ENCODE results near the gene CUEDC1. TPM values are rescaled to one million over a fixed set of nuclear protein-coding genes. Genes with fewer than 3 reads are reported as not detected.
A peak's percentile ranks its signal among the peaks of the same experiment; 100 is the strongest.

CUEDC1 gene
- total and polyA plus RNA-seq, 2 experiments from 2014 or later, result 11.6 to 23.3 TPM

DNA sequence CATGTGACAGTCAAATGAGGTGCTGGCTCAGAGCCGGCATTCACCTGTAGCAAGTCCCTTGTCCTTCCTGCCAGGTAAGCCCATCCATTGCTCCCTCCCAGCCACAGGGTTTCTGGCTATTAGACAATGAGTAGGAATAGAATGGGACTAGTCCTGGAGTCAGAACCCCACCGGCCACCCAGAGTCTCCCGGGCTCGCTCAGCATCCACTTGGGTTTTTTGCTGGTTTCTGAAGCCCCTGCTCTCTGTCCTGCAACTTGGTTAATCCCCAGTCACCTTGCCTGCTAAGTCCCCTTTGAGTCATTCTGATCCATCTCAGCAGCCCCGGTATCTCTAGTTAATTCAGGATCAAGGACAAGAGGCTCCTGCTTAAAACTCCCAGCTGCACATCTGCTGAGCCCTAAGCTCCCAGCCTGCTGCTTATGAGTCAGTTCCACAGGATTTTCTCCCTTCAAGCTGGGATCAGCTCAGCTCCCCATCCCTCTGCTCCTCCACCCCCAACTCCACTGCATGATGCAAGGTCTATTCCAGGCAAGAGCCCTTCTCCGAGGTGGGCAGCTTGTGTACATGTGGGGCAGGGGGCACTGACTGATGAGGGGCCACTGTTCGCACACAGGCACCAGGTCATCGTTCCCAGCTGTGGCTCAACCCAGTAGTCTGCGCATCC, 85.5 kb downstream of the CUEDC1 start:
- no peak overlapping the region for H2AFZ ChIP-seq
- no peaks in the 10 kb centered on the region for H3K79me2 ChIP-seq
- H3K36me3 ChIP-seq (replicated peaks; ENCODE audit: insufficient read depth, low read depth), result no peaks in the 10 kb centered on the region
- no peaks in the 10 kb centered on the region for H4K20me1 ChIP-seq (ENCODE audit: insufficient read depth, poor library complexity, severe bottlenecking)
- H3K9me3 ChIP-seq (ENCODE audit: low read depth), result no peaks in the 10 kb centered on the region
- H3K4me2 ChIP-seq, result peak overlapping the region; percentile 12
- 81% methylated on average over 9 of the region's 9 CpGs for WGBS (ENCODE audit: low lambda C conversion rate, missing lambda C conversion rate)
- H3K27me3 ChIP-seq, result no peaks in the 10 kb centered on the region
- no peak overlapping the region for H3K4me3 ChIP-seq
- TF ChIP-seq, protein P1, sequence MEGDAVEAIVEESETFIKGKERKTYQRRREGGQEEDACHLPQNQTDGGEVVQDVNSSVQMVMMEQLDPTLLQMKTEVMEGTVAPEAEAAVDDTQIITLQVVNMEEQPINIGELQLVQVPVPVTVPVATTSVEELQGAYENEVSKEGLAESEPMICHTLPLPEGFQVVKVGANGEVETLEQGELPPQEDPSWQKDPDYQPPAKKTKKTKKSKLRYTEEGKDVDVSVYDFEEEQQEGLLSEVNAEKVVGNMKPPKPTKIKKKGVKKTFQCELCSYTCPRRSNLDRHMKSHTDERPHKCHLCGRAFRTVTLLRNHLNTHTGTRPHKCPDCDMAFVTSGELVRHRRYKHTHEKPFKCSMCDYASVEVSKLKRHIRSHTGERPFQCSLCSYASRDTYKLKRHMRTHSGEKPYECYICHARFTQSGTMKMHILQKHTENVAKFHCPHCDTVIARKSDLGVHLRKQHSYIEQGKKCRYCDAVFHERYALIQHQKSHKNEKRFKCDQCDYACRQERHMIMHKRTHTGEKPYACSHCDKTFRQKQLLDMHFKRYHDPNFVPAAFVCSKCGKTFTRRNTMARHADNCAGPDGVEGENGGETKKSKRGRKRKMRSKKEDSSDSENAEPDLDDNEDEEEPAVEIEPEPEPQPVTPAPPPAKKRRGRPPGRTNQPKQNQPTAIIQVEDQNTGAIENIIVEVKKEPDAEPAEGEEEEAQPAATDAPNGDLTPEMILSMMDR (IDR thresholded peaks at IDR 0.05; ENCODE audit: poor library complexity), result no peak
- TF ChIP-seq EZH2 (IDR thresholded peaks at IDR 0.05; ENCODE audit: borderline replicate concordance), result no peak
- no peak for TF ChIP-seq EZH2phosphoT487 (IDR thresholded peaks at IDR 0.05; ENCODE audit: low read depth, severe bottlenecking, unreplicated experiment)
- H3K9me2 ChIP-seq (replicated peaks; ENCODE audit: insufficient read depth), result no peaks in the 10 kb centered on the region
- peak; percentile 68 for DNase-seq (ENCODE audit: low spot score)
- H3K4me1 ChIP-seq (ENCODE audit: insufficient read depth), result peaks cover 34% of the 10 kb centered on the region
- peak overlapping the region; percentile 74 for H3K27ac ChIP-seq

DNA sequence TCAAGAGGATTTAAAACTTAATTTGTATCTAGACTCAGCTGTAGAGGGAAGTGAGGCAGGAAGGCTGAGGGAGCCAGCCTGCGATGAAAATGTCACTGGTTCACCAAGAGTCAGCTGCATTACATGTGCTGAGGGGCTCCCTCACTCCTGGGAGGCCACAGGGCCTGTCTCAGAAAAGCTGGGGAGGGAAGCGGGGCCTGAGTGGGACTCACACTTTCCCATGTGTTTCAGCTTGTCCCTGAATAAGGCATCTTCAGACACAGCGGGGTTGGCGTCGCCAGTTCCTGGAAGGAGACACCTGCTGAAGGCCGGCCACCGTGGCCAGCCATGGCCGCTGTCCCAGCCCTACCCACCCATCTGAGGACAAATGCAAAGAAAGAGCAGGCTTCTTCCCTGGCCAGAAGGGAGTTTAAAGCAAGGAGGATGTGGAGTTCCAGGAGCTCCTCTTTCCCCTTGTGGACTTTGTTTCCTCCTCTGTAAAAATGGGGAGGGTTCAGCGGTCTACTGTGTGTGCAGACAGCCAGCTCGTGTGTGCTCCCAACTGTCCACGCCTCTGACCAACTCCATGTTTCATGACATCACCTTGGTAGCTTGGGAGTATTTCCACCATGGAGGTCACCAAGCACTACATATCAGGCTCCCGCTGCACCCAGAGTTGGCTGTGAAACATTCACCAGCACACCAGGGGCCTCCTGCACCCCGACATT, 86.1 kb downstream of the CUEDC1 start:
- TF ChIP-seq, protein P1 (IDR thresholded peaks at IDR 0.05; ENCODE audit: poor library complexity), result no peak
- TF ChIP-seq EZH2phosphoT487 (IDR thresholded peaks at IDR 0.05; ENCODE audit: low read depth, severe bottlenecking, unreplicated experiment), result no peak
- no peak for TF ChIP-seq EZH2 (IDR thresholded peaks at IDR 0.05; ENCODE audit: borderline replicate concordance)
- no peak overlapping the region for H2AFZ ChIP-seq
- H3K36me3 ChIP-seq (replicated peaks; ENCODE audit: insufficient read depth, low read depth), result no peaks in the 10 kb centered on the region
- H4K20me1 ChIP-seq (ENCODE audit: insufficient read depth, poor library complexity, severe bottlenecking), result no peaks in the 10 kb centered on the region
- peak overlapping the region; percentile 74 for H3K27ac ChIP-seq
- H3K4me2 ChIP-seq, result peak overlapping the region; percentile 12
- no peak for DNase-seq (ENCODE audit: low spot score)
- H3K9me3 ChIP-seq (ENCODE audit: low read depth), result no peaks in the 10 kb centered on the region
- no peak overlapping the region for H3K4me3 ChIP-seq
- peaks cover 30% of the 10 kb centered on the region for H3K4me1 ChIP-seq (ENCODE audit: insufficient read depth)
- H3K9me2 ChIP-seq (replicated peaks; ENCODE audit: insufficient read depth), result no peaks in the 10 kb centered on the region
- WGBS (ENCODE audit: low lambda C conversion rate, missing lambda C conversion rate), result 76% methylated on average over 13 of the region's 13 CpGs
- H3K79me2 ChIP-seq, result no peaks in the 10 kb centered on the region
- H3K27me3 ChIP-seq, result no peaks in the 10 kb centered on the region

DNA sequence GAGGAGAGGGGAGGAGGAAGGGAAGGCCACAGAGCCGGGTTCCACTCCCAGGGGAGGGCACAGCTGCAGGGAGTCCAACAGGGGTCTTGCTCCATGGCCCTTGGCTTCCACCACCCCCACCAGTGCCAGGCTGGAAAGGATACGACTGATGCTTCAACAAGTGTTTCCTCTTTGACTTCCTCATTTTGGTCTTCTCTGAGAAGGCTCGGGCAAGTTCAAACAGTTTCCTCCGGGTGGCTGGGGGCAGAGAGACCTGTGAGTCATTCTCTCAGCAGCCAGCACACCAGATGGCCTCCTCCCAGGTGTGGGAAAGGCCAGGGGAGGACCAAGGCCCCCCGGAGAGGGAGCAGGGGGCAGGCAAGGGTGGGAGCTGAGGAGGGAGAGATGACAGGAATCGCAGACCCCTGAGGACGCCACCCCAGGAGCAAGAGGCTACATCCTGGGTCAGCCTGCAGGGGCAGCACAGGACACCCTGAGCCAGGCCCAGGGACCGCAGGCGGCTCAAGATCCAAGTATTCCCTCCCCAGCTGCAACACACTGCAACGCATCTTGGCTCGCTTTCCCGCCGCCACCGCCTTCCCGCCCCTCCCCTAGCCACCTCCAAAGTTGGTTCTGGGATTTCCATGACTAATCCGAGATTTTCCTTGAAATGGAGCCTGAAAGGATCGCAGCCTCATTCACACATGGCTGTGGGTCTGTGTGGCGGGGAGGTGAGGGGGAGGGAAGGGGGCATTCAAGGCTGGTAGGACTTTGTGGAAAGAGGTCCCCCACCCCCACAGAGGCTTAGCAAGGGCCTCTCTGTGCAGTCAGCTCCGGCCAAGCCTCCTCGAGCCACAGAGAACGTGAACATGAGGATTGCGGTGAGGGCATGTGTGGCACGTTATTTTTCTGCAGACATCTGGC, 87.0 kb downstream of the CUEDC1 start:
- peaks cover 23% of the 10 kb centered on the region for H3K4me1 ChIP-seq (ENCODE audit: insufficient read depth)
- no peaks in the 10 kb centered on the region for H4K20me1 ChIP-seq (ENCODE audit: insufficient read depth, poor library complexity, severe bottlenecking)
- no peaks in the 10 kb centered on the region for H3K9me2 ChIP-seq (replicated peaks; ENCODE audit: insufficient read depth)
- TF ChIP-seq, protein P1 (IDR thresholded peaks at IDR 0.05; ENCODE audit: poor library complexity), result peak; percentile 48
- TF ChIP-seq EZH2phosphoT487 (IDR thresholded peaks at IDR 0.05; ENCODE audit: low read depth, severe bottlenecking, unreplicated experiment), result no peak
- no peak for TF ChIP-seq EZH2 (IDR thresholded peaks at IDR 0.05; ENCODE audit: borderline replicate concordance)
- H3K4me3 ChIP-seq, result no peak overlapping the region
- H3K79me2 ChIP-seq, result no peaks in the 10 kb centered on the region
- DNase-seq (ENCODE audit: low spot score), result peak; percentile 79
- H3K36me3 ChIP-seq (replicated peaks; ENCODE audit: insufficient read depth, low read depth), result no peaks in the 10 kb centered on the region
- WGBS (ENCODE audit: low lambda C conversion rate, missing lambda C conversion rate), result 48% methylated on average over 20 of the region's 23 CpGs
- H3K9me3 ChIP-seq (ENCODE audit: low read depth), result no peaks in the 10 kb centered on the region
- peak overlapping the region; percentile 51 for H3K4me2 ChIP-seq
- H3K27ac ChIP-seq, result peak overlapping the region; percentile 74
- H2AFZ ChIP-seq, result no peak overlapping the region
- H3K27me3 ChIP-seq, result no peaks in the 10 kb centered on the region

Measured in hepatocyte (in vitro differentiated cells).